Peyer's patch (tissue), 4 donors: ENCODE measurements around the gene GRHPR.

Experiments
- POLR2A ChIP-seq, 2 donors: fragments of 450-650 bp; IDR thresholded peaks; one replicate each; pipeline ENCODE4 v1.5.1; 2017; ENCODE audit warnings: antibody characterized with exemption in 2 of 2, mild to moderate bottlenecking in 2 of 2, moderate library complexity in 2 of 2
- TF ChIP-seq, protein P1 (sequence below), 6 experiments: fragments of 450-650 bp in 4 of 6; fragments of 200-600 bp in 2 of 6; sonication (generic) in 1 of 6; IDR thresholded peaks; one replicate each; pipeline ENCODE4 v1.5.1; 2017 to 2019; ENCODE audit warnings: antibody characterized with exemption in 6 of 6, mild to moderate bottlenecking in 3 of 6, moderate library complexity in 1 of 6

DNA sequence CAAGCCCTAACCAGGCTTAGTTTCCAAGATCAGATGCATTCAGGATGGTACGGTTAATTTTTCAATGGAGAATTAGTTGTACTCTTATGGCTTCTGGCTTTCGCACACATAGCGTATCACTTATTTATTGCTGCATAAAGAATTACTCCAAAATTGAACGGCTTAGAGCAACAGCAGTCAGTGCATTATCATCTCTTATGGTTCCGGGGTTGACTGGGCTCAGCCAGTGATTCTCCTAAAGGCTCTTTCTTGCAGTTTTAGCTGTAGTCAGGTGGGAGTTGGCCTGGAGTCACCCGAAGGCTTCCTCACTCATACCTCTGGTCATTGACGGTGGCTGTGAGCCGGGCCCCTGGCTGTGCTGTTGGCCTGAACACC, 595 bp upstream of the GRHPR start:
- TF ChIP-seq, protein P1, sequence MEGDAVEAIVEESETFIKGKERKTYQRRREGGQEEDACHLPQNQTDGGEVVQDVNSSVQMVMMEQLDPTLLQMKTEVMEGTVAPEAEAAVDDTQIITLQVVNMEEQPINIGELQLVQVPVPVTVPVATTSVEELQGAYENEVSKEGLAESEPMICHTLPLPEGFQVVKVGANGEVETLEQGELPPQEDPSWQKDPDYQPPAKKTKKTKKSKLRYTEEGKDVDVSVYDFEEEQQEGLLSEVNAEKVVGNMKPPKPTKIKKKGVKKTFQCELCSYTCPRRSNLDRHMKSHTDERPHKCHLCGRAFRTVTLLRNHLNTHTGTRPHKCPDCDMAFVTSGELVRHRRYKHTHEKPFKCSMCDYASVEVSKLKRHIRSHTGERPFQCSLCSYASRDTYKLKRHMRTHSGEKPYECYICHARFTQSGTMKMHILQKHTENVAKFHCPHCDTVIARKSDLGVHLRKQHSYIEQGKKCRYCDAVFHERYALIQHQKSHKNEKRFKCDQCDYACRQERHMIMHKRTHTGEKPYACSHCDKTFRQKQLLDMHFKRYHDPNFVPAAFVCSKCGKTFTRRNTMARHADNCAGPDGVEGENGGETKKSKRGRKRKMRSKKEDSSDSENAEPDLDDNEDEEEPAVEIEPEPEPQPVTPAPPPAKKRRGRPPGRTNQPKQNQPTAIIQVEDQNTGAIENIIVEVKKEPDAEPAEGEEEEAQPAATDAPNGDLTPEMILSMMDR (IDR thresholded peaks at IDR 0.05), result no peak
- TF ChIP-seq POLR2A (IDR thresholded peaks at IDR 0.05), result no peak
